Neural progenitor cell (in vitro differentiated cells): ENCODE results near the gene IGSF8.

ENCODE experiments used
- EZH2phosphoT487 ChIP-seq: fragments of 200-600 bp; sonication (generic); IDR thresholded peaks from 2 replicates; pipeline ENCODE4 v1.6.1; 2017; ENCODE audit warnings: antibody characterized with exemption
- TF ChIP-seq, protein P1 (sequence below): fragments of 200-600 bp; sonication (generic); IDR thresholded peaks from 2 replicates; pipeline ENCODE4 v1.5.1; 2017; ENCODE audit warnings: antibody characterized with exemption, mild to moderate bottlenecking

DNA sequence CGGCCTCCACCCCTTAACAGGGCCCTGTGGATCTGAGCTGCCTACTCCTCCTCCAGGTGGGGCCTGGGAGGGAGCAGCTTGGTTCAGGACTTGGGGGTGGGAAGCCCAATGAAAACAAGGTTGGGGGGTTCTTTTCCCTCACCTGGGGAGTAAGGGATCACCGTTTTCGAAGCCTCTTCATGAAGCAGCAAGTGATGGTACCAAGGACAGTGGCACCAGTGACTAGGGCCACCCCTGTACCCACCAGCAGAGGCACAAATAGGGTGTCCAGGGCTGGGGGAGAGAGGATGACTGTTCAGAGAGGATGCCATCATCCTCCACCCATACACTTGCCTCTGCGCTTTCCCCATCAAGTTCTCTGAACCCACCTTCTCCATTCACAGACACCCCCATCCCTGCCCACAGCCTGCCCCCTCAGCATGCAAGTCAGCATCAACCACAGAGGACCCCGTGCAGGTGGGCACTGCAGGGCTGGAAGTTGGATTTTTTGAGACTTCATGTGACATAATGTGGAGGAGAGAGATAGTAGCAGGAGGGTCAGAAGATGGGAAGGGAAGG, 6.7 kb downstream of the IGSF8 start:
- TF ChIP-seq EZH2phosphoT487: no peak
- TF ChIP-seq, protein P1, sequence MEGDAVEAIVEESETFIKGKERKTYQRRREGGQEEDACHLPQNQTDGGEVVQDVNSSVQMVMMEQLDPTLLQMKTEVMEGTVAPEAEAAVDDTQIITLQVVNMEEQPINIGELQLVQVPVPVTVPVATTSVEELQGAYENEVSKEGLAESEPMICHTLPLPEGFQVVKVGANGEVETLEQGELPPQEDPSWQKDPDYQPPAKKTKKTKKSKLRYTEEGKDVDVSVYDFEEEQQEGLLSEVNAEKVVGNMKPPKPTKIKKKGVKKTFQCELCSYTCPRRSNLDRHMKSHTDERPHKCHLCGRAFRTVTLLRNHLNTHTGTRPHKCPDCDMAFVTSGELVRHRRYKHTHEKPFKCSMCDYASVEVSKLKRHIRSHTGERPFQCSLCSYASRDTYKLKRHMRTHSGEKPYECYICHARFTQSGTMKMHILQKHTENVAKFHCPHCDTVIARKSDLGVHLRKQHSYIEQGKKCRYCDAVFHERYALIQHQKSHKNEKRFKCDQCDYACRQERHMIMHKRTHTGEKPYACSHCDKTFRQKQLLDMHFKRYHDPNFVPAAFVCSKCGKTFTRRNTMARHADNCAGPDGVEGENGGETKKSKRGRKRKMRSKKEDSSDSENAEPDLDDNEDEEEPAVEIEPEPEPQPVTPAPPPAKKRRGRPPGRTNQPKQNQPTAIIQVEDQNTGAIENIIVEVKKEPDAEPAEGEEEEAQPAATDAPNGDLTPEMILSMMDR: no peak
